ENCODE measurements around the gene IFITM10.

Gene IFITM10

DNA sequence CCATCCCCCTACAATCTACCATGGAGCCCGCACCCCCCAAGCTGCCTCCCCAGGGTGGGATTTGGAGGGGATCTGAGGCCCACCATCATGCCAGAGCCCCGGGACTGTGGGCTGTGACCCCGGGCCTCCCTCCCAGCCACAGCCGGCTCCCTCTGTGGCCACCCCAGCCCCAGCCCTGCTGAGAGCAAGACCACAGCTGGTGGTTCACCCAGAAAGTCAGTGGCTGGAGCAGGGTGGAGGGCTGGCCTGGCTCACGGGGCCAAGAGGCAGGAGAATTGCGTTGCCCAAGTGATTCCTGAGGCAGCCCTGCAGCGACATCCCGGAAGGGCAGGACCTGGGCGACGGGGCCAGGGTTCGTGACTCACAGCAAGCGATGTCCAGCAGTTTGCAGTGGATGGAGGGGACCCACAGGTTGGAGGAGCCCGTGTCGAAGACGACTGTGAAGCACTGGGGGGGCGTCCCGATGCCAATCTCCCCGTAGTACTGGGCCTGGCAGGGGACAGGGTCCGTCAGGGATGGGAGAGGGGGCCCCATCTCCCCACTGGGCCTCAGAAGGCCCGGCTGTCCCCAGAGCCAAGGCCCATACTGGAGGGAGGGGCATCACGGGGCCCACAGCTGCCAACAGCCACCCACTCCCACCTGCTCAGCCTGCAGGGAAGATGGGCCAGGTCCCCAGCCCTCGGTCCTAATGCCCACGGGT lies 8.9 kb upstream of the IFITM10 start:
- H2AFZ ChIP-seq (ENCODE audit: low read depth, low read length, severe bottlenecking): no peak overlapping the region
- TF ChIP-seq, protein P1, sequence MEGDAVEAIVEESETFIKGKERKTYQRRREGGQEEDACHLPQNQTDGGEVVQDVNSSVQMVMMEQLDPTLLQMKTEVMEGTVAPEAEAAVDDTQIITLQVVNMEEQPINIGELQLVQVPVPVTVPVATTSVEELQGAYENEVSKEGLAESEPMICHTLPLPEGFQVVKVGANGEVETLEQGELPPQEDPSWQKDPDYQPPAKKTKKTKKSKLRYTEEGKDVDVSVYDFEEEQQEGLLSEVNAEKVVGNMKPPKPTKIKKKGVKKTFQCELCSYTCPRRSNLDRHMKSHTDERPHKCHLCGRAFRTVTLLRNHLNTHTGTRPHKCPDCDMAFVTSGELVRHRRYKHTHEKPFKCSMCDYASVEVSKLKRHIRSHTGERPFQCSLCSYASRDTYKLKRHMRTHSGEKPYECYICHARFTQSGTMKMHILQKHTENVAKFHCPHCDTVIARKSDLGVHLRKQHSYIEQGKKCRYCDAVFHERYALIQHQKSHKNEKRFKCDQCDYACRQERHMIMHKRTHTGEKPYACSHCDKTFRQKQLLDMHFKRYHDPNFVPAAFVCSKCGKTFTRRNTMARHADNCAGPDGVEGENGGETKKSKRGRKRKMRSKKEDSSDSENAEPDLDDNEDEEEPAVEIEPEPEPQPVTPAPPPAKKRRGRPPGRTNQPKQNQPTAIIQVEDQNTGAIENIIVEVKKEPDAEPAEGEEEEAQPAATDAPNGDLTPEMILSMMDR (IDR thresholded peaks at IDR 0.05; ENCODE audit: insufficient read depth, low read length, poor library complexity, severe bottlenecking): no peak
- no peak for TF ChIP-seq EZH2phosphoT487 (conservative IDR thresholded peaks at IDR 0.05; ENCODE audit: low read length)
- no peaks in the 10 kb centered on the region for H3K79me2 ChIP-seq (ENCODE audit: insufficient read depth, low read length)
- H3K27ac ChIP-seq (ENCODE audit: low read depth, low read length): no peak overlapping the region
- no peaks in the 10 kb centered on the region for H3K27me3 ChIP-seq (ENCODE audit: low read length)
- no peak overlapping the region for H3K9ac ChIP-seq (ENCODE audit: low read length)
- H3K4me3 ChIP-seq (ENCODE audit: insufficient read depth, low read length, poor library complexity, severe bottlenecking): no peak overlapping the region
- H3K36me3 ChIP-seq (ENCODE audit: low read length): no peaks in the 10 kb centered on the region
- H3K9me2 ChIP-seq (replicated peaks; ENCODE audit: insufficient read depth, low read length): no peaks in the 10 kb centered on the region
- no peaks in the 10 kb centered on the region for H3F3A ChIP-seq (ENCODE audit: insufficient read depth)
- no peak overlapping the region for H3K4me2 ChIP-seq (ENCODE audit: low read depth, low read length, poor library complexity, severe bottlenecking)
- no peaks in the 10 kb centered on the region for H3K9me3 ChIP-seq (ENCODE audit: insufficient read depth, low read length)
- H4K20me1 ChIP-seq (ENCODE audit: low read depth, low read length): no peaks in the 10 kb centered on the region

DNA sequence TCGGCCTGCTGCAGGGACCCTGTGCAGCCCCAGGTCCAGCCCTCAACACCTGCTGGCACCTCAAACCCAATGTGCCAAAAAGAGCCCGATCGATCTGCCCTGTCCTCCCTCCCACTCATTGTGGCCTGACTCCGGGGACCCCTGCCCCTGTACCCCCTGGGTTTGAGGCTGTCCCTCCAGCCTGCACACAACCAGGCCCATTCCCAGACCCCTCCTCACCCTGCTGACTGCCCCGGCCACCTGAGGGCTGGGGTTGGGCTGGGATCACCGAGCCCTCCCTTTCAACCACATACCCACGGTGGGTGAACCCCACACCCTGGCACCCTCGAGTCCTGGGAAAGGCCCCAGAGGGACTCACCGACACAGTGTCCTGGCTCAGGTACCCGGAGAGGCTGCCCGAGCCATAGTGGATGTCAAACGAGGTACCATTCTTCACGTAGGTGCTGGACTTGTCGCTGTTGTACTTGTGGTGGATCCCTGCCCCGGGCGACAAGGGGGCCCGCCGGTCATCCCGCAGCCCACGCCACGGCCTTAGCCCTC lies 8.3 kb upstream of the IFITM10 start:
- Histone ChIP-seq H3K4me3 (ENCODE audit: insufficient read depth, low read length, poor library complexity, severe bottlenecking) (no peak overlapping the region), H3K9me2 (replicated peaks; ENCODE audit: insufficient read depth, low read length) (no peaks in the 10 kb centered on the region), H3F3A (ENCODE audit: insufficient read depth) (no peaks in the 10 kb centered on the region), H3K79me2 (ENCODE audit: insufficient read depth, low read length) (no peaks in the 10 kb centered on the region), H3K4me2 (ENCODE audit: low read depth, low read length, poor library complexity, severe bottlenecking) (no peak overlapping the region), H3K9ac (ENCODE audit: low read length) (no peak overlapping the region), H3K9me3 (ENCODE audit: insufficient read depth, low read length) (no peaks in the 10 kb centered on the region), H4K20me1 (ENCODE audit: low read depth, low read length) (no peaks in the 10 kb centered on the region), H2AFZ (ENCODE audit: low read depth, low read length, severe bottlenecking) (no peak overlapping the region), H3K27ac (ENCODE audit: low read depth, low read length) (no peak overlapping the region), H3K27me3 (ENCODE audit: low read length) (no peaks in the 10 kb centered on the region), H3K36me3 (ENCODE audit: low read length) (no peaks in the 10 kb centered on the region)
- TF ChIP-seq, protein P1 (IDR thresholded peaks at IDR 0.05; ENCODE audit: insufficient read depth, low read length, poor library complexity, severe bottlenecking): no peak
- no peak for TF ChIP-seq EZH2phosphoT487 (conservative IDR thresholded peaks at IDR 0.05; ENCODE audit: low read length)

DNA sequence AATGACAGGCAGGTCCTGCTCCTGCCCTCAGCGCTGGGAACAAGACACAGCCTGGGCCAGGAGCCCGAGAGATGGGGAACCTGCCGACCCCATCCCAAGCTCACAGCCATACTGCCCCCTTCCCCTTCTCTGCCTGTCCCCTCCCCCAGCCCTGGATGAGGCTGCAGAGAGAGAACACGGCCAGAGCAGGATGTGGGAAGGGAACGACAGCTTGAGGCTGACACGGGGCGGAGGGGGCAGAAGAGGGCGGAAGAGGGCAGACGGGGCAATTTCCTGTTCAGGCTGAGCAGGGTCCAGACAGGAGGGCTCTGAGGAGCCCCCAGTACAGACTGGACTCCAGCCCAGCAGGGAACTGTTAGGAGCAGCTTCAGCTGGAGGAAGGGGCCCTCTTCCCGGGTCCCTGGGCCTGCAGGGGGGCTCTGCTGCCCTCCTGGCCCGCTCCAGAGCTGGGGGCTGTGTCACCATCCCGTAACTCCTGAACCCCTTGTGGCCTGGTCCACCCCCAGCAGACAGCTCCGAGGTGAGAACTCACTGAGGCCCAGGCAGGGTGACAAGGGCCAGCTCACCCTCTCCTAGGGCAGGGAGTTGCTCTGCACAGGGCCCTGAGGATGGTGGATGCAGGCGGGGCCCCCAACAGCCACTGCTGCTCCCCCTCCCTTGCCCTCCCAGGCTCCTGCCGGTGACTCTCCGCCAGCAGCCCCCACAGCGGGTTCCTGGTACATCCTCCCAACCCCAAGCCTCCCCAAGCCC lies 7.6 kb upstream of the IFITM10 start:
- H3K4me2 ChIP-seq (ENCODE audit: low read depth, low read length, poor library complexity, severe bottlenecking): no peak overlapping the region
- no peaks in the 10 kb centered on the region for H3K36me3 ChIP-seq (ENCODE audit: low read length)
- H3K27me3 ChIP-seq (ENCODE audit: low read length): no peaks in the 10 kb centered on the region
- no peak overlapping the region for H3K27ac ChIP-seq (ENCODE audit: low read depth, low read length)
- H3K9ac ChIP-seq (ENCODE audit: low read length): no peak overlapping the region
- H3K79me2 ChIP-seq (ENCODE audit: insufficient read depth, low read length): no peaks in the 10 kb centered on the region
- H2AFZ ChIP-seq (ENCODE audit: low read depth, low read length, severe bottlenecking): no peak overlapping the region
- H3K9me2 ChIP-seq (replicated peaks; ENCODE audit: insufficient read depth, low read length): no peaks in the 10 kb centered on the region
- no peak overlapping the region for H3K4me3 ChIP-seq (ENCODE audit: insufficient read depth, low read length, poor library complexity, severe bottlenecking)
- no peaks in the 10 kb centered on the region for H4K20me1 ChIP-seq (ENCODE audit: low read depth, low read length)
- TF ChIP-seq, protein P1 (IDR thresholded peaks at IDR 0.05; ENCODE audit: insufficient read depth, low read length, poor library complexity, severe bottlenecking): no peak
- no peak for TF ChIP-seq EZH2phosphoT487 (conservative IDR thresholded peaks at IDR 0.05; ENCODE audit: low read length)
- no peaks in the 10 kb centered on the region for H3F3A ChIP-seq (ENCODE audit: insufficient read depth)
- H3K9me3 ChIP-seq (ENCODE audit: insufficient read depth, low read length): no peaks in the 10 kb centered on the region
